ENCODE measurements around the gene CEP41.

- TF ChIP-seq POLR2A (IDR thresholded peaks at IDR 0.05; ENCODE audit: extremely low read depth, insufficient read length) = no peak
- TF ChIP-seq CTCF (IDR thresholded peaks at IDR 0.05; ENCODE audit: low read depth, low read length) = no peak
These were observed 44.7 kb downstream of the CEP41 start for GRCh38 chr7:130396109-130396508.
